Calu3 (cell line): ENCODE measurements around the gene PSAPL1. TPM values are rescaled to one million over a fixed set of nuclear protein-coding genes. Genes with fewer than 3 reads are reported as not detected.

Experiments
- BruUV-seq: library from RNA; stranded (reverse); fragments of 400-500 nt; replicated peaks from 2 replicates; lab custom pipeline; 2021; lab: Mats Ljungman, UMichigan
- CTCF ChIA-PET: fragments of 300-600 bp; sonication (Branson Sonifier 250); formaldehyde crosslinking; loops from one replicate; lab custom pipeline; 2022; ENCODE audit warnings: antibody characterized with exemption; lab: Charles Lee
- DNase-seq: peaks from one replicate; pipeline ENCODE4 v3.0.0; 2022
- H3K27ac Mint-ChIP-seq: one replicate; pipeline ENCODE4 v1.8.0; 2022; ENCODE audit warnings: mixed read lengths; ENCODE audit not compliant: unreplicated experiment
- H3K27me3 Mint-ChIP-seq: one replicate; pipeline ENCODE4 v1.8.0; 2022; ENCODE audit warnings: mixed read lengths; ENCODE audit not compliant: unreplicated experiment
- H3K36me3 Mint-ChIP-seq: one replicate; pipeline ENCODE4 v1.8.0; 2022; ENCODE audit warnings: mild to moderate bottlenecking, moderate library complexity, mixed read lengths; ENCODE audit not compliant: insufficient read depth, unreplicated experiment
- H3K4me1 Mint-ChIP-seq: one replicate; pipeline ENCODE4 v1.8.0; 2022; ENCODE audit warnings: mild to moderate bottlenecking, low read depth, mixed read lengths; ENCODE audit not compliant: unreplicated experiment
- H3K4me3 Mint-ChIP-seq: one replicate; pipeline ENCODE4 v1.8.0; 2022; ENCODE audit warnings: mild to moderate bottlenecking, low read depth, moderate library complexity, mixed read lengths; ENCODE audit not compliant: unreplicated experiment
- H3K9me3 Mint-ChIP-seq: one replicate; pipeline ENCODE4 v1.8.0; 2022; ENCODE audit warnings: low read depth, mixed read lengths; ENCODE audit not compliant: unreplicated experiment
- CTCF ChIP-seq: fragments of 200-600 bp; IDR thresholded peaks from one replicate; pipeline ENCODE4 v1.8.0; 2022; ENCODE audit warnings: antibody characterized with exemption; ENCODE audit not compliant: unreplicated experiment
- intact Hi-C: fragments of 100-400 bp; cut with micrococcal nuclease; formaldehyde crosslinking; loops from one replicate; pipeline ENCODE4 v1.10.0; 2022; ENCODE audit not compliant: unreplicated experiment
- total RNA-seq: library from RNA; stranded (reverse); gene quantifications from 2 replicates; pipeline ENCODE4 v1.2.3, GENCODE V29; 2022

Gene PSAPL1
- total RNA-seq, 1 experiment from 2014 or later = not detected

DNA sequence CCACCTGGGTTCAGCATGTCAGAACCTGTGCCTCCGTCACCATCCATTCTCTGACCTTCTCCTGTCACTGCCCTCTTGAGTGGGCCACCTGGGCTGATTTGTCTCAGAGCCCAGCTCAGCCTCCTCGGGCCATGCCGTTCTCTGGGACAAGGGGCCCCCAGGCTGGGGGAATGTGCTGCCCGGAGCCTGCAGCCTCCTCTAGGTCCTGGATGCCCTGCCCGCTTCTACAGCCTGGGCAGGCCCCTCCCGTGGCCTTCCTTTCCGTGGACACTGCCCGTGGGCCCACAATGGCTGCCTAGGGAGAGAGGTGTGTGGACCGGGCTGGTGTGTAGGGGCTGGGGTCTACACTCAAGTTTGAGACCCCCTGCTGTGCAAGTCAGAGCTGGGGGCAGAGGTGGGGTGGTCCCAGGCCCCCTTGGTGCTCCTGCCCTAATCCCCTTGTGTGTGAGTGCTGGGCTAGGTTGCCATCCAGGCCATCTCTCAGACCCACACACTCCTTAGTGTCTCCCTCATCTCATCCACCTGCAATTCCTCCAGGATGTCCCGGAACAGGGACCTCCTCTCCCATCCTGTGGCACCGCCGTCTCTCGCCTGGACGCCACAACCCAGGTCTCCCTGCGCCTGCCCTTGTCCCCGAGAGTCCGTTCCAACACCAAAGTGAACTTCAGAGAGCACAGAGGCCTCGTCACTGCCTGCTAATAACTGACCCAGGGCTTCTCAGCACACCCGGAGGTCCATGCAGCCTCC, 12.4 kb downstream of the PSAPL1 start:
- Mint-ChIP-seq H3K27me3 (peaks cover 29% of the 10 kb centered on the region), H3K9me3 (no peaks in the 10 kb centered on the region), H3K4me3 (no peak overlapping the region), H3K36me3 (no peaks in the 10 kb centered on the region), H3K4me1 (no peaks in the 10 kb centered on the region), H3K27ac (no peak overlapping the region)
- no peak for TF ChIP-seq CTCF
- DNase-seq = no peak
- BruUV-seq = no TSS peak
- intact Hi-C loops = no loop called here
- CTCF ChIA-PET = no interaction called here

- CTCF ChIA-PET = no interaction called here
- Mint-ChIP-seq H3K27me3 (peaks cover 29% of the 10 kb centered on the region), H3K36me3 (no peaks in the 10 kb centered on the region), H3K9me3 (no peaks in the 10 kb centered on the region), H3K4me3 (no peak overlapping the region), H3K4me1 (no peaks in the 10 kb centered on the region), H3K27ac (no peak overlapping the region)
- DNase-seq = no peak
- intact Hi-C loops = no loop called here
- no TSS peak for BruUV-seq
- no peak for TF ChIP-seq CTCF
Observed at GRCh38 chr4:7421356-7422150, 13.2 kb downstream of the PSAPL1 start.

DNA sequence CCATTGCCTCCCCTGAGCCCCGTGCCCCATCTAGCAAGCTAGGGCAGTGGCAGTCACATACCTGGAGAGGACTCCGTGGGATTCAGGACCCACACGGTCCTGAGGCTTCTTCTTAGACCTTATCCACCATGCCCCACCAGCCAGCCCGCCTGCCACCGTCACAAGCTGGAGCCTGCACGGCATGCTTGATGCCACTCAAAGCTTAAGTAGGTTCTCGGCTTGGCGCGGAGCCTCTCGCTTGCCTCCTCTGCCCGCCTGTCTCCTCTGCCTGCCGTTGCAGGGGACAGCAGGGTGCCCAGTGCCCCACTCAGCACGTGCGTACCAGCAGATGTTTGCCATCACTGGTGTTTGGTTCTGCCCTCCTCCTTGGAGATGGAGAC, 14.1 kb downstream of the PSAPL1 start:
- CTCF ChIA-PET = no interaction called here
- BruUV-seq = no TSS peak
- no peak for TF ChIP-seq CTCF
- Mint-ChIP-seq H3K4me3 (no peak overlapping the region), H3K27me3 (peaks cover 29% of the 10 kb centered on the region), H3K27ac (no peak overlapping the region), H3K36me3 (peaks cover 3% of the 10 kb centered on the region), H3K9me3 (no peaks in the 10 kb centered on the region), H3K4me1 (no peaks in the 10 kb centered on the region)
- no peak for DNase-seq
- intact Hi-C loops = no loop called here

GRCh38 chr4:7419961-7420660, 14.6 kb downstream of the PSAPL1 start:
- no peak overlapping the region for H3K4me3 Mint-ChIP-seq
- TF ChIP-seq CTCF = no peak
- peaks cover 5% of the 10 kb centered on the region for H3K36me3 Mint-ChIP-seq
- H3K27me3 Mint-ChIP-seq = peaks cover 29% of the 10 kb centered on the region
- CTCF ChIA-PET = interaction anchor here (0.7 kb wide), 1 partner anchor 15 kb away, joined by 3 read pairs; the partner anchor contains the start of gene PSAPL1
- no peaks in the 10 kb centered on the region for H3K9me3 Mint-ChIP-seq
- intact Hi-C loops = no loop called here
- H3K27ac Mint-ChIP-seq = no peak overlapping the region
- BruUV-seq = no TSS peak
- no peaks in the 10 kb centered on the region for H3K4me1 Mint-ChIP-seq
- no peak for DNase-seq
